HUDEP-2 (cell line): Measurements from ENCODE around the gene STAMBP.
"Not testable (repeated sequence)": the region's sequence is repeated elsewhere in the genome, so short reads cannot be mapped to it uniquely, and the experiment has no call there.

Source experiments
- DNase-seq, 76 experiments: peaks; one replicate each; lab custom pipeline; 2025; ENCODE audit not compliant: unreplicated experiment in 76 of 76; lab: John Stamatoyannopoulos, UW

The STAMBP gene

DNA sequence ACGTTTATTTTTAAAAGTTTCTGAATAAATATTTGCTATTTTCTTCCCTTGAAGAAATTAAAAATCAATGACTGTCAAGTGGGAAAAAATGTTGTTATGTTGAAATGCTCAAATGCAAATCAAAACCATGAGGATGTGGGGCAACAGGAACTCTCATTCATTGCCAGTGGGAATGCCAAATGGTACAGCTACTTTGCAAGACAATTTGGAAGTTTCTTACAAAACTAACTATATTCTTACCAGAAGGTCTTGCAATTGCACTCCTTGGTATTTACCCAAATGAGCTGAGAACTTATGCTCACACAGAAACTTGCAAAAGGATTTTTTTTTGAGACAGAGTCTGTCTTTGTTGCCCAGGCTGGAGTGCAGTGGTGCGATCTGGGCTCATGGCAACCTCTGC is 56.6 kb downstream of the STAMBP start:
- no peak for DNase-seq

- DNase-seq, result no peak
Observed at GRCh38 chr2:73886357-73886756, 57.6 kb downstream of the STAMBP start.

- not testable (repeated sequence) for DNase-seq
Observed at GRCh38 chr2:73887596-73888353, 59.0 kb downstream of the STAMBP start.

DNA sequence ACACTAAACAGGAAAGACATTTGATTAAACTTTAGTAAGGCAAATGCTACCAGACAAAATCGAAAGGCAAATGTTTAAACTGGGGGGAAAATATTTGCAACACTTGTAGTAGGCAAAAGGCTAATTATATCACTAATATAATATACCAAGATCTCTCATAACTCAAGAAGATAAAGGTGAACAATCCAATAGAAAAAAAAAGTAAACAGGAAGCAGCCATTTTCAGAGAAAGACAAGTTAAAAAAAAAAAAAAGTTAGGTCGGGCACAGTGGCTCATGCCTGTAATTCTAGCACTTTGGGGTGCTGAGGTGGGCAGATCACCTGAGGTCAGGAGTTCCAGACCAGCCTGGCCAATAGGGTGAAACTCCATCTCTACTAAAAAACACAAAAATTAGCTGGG is 59.6 kb downstream of the STAMBP start:
- no peak for DNase-seq

DNA sequence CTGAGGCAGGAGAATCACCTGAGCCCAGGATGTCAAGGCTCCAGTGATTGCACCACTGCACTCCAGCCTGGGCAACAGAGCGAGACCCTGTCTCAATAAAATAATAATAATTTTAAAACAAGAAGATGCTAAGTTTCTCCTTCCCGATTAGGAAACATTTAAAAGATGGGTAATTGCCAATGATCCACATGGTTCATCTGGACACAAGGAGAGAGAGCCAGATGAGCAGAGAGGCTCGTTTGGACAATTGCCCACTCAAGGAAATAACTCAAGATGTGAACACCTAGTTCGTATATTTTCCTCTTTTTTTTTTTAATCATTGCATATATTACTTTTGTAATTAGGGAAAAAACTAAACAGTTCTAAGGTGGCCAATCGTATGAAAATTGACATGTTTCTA is 60.4 kb downstream of the STAMBP start:
- DNase-seq, result no peak

DNA sequence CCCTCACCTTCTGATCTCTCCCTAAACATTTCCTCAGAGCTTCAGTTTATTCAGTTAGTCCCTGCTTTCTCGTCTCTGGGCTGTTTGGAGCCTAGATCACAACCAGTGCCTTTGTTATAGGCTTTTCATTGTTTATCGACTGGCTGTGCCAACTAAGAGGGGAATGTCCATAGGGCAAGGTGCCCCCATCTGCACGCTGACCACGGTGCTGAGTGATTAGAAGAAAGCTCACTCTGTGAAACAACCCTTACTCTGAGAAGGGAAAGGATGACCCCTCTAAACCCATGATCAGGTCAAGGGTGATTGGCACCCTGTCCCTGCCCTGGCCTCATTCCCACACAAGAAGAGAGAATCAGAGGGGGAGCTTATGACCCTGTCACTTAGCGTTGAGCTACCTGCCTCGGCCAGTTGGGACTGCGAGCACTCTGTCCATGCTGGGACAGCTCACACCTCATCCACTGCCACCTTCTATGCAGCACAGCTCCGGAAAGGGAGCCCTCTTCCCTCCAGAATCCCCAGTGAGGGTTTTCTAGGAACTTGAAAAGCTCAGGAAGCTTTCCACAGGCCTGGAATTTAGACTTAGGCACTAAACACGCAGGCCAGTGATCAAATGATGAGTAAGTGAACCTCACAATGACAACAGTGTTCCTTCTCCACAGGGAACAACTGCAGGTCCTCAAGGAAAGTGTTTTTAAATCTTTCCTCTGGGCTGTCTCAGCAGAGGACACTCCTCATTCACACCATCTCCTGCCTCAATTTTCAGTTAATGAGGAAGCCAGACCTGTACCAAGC is 61.7 kb downstream of the STAMBP start:
- DNase-seq, result no peak

DNA sequence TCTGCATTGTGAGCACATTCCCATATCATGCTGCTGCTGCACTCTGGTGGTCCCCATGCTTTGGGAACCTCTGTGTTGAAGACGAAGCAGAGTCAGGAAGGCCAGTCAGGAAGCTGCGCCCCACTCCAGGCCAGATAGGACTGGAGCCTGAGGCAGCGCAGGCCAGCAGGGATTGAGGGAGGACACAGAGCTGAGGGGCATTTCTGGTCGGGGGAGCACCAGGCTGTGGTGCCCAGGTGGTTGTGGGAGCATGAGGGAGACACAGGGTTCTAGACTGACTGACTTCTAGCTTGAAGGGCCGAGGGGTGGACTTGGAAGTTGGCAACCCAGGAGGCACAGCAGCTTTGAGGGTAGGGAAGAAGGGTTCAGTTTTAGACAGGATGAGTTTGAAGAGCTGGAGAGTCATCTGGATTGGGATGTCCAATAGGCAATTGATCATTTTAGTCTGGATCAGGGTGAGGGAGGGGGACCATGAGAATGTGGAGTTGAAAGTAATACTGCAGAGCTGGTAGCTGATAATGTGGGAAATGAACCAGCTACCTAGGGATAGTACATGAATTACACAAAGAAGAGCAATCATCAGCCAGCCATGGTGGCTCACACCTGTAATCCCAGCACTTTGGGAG is 62.6 kb downstream of the STAMBP start:
- no peak for DNase-seq

DNA sequence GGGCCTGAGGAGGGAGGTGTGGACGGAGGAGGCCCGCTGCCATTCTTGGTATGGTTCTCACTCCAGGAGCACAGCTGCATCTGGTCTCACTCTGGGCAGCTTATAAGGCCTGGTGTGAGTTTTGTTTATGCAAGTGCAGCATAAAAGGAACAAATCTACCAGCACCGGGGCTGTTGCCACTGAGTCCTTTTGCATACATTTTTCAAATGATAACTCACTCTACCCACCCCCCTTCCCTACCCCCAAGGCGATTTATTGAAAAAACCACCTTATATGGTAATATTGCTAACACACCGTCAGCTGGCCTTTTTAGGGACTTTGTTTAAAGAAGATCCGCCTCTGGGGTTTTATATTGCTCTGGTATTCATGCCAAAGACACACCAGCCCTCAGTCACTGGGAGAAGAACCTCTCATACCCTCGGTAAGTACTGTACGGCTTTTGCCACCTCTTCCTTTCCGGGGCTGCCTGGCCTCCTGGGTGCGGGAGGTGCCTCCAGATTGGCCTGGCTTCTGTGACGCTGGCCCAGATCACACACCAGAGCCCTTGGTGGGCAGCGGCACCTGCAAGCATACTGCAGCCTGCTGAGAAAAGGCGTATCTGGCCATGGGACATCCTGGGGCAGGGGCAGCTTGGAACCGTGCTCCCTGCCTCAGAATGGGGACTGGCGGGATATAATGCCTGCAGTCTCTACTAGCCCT is 64.0 kb downstream of the STAMBP start, which contains the start of gene ACTG2:
TSS of gene ACTG2 (plus strand) at position 378 of the 699 bp plus-strand sequence. CDS start 8,304 bp downstream, outside the sequence.
- DNase-seq, result no peak

- DNase-seq, result no peak
Observed at GRCh38 chr2:73893764-73894474, 65.2 kb downstream of the STAMBP start.

DNA sequence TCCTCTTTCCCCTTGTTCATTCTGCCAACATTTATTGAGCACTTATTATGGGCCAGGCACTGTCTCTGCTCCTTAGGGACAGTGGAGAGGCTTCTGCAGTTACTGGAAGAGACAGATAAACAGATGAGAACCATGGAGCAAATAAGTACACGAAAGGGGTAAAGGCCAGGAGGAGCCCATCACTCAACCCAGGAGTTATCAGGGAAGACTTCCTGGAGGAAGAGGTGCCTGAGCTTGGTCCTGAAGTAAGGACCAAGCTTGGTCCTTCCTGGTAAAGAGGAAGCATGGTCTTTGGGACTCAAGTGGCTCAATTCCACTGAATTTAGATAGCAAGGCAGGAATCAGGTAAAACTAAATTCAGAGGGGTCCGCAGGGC is 65.7 kb downstream of the STAMBP start:
- no peak for DNase-seq

DNA sequence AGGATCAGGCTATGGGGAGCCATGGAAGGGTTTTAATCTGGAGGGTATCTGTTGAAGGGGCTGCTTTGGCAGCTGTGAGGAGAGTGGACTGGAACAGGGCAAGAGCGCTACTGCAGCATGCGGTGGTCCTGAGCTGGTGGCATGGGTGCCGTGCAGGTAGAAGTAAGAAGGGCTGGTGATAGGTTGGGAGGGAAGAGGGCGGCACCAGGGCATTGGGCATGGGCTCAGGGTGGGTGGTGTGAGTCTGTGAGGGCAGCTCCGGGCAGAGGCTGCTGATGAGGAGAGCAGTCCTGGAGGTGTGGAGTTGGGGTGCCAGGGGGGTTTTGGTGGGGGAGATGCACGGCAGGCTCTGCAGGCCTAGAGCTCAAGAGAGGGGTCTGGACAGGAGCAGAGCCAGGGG is 66.1 kb downstream of the STAMBP start:
- DNase-seq, result no peak

- DNase-seq, result no peak
Observed at GRCh38 chr2:73895473-73895872, 66.7 kb downstream of the STAMBP start.

DNA sequence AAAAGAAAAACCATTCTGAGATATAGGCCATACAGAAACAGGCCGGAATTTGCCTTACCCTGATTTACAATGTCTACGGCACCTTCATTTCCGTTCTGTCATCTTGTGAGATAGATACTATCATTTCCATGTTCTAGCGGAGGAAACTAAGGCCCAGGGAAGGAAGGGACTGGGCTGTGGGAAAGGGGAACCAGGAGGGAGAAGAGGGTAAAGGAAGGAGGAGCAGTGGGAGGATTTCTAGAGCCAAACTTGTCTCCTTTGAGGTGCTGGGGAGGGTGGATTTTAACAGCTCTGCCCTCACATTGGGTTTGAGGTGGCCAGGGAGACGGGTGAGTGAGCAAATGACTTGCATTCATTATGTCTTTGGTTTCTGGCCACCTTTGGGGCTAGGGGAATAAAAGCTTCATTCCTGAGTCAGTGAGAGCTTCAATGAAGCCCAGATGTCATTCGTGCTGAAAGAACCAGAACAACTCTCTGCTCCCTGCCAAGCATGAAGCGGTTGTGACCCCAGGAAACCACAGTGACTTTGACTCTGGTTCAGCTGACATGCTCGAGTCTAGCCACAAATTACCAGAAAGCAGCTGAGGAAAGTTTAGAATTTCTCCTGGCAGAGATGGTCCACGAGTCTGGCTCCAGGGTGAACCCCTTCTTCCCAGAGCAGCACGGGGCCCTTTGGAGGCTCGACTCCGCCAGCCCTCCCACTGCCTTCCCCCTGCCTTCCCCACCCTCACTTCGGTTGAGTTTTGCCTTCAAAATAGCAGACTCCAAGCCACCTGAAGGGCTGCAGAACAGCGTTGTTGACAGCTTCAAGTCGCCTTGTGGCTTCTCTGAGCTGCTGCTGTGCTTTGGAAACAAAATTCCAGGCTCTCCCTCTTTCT is 67.8 kb downstream of the STAMBP start:
- no peak for DNase-seq

GRCh38 chr2:73897240-73897583 is 68.5 kb downstream of the STAMBP start:
- no peak for DNase-seq

DNA sequence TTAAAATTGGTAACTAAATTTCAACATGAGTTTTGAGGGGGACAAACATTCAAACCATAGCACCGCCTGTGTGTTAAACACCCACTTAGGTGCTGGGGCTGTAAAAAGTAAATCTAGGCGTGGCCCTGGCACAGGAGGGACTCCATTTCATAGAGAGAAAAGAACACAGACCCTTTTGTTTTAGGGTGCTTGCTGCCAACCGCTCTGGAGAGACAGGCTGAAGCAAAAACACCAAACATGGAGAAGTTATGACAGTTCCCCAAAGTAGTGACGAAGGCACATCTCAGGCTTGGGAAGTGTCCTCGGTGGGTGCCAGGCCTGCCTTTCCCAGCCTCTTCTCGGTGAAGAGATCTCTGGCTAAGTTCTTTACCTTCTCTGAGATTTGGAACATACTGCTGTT is 69.2 kb downstream of the STAMBP start:
- no peak for DNase-seq

- no peak for DNase-seq
Observed at GRCh38 chr2:73899801-73900336, 71.1 kb downstream of the STAMBP start.

- no peak for DNase-seq
Observed at GRCh38 chr2:73901143-73901542, 72.4 kb downstream of the STAMBP start.

DNA sequence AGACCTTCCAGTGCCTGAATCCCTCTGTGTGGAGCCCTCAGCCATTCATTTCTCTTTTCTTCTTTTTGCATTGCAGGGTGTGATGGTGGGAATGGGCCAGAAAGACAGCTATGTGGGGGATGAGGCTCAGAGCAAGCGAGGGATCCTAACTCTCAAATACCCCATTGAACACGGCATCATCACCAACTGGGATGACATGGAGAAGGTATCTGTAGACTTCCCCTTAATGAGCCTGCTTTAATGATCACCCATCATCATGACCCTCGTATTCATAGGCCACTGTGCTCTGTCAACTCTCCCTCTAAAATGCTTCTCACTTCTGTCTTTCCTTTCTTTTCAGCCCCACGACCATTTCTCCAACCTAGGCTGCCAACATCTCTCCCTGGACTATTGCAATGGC is 73.5 kb downstream of the STAMBP start:
- DNase-seq, result no peak

DNA sequence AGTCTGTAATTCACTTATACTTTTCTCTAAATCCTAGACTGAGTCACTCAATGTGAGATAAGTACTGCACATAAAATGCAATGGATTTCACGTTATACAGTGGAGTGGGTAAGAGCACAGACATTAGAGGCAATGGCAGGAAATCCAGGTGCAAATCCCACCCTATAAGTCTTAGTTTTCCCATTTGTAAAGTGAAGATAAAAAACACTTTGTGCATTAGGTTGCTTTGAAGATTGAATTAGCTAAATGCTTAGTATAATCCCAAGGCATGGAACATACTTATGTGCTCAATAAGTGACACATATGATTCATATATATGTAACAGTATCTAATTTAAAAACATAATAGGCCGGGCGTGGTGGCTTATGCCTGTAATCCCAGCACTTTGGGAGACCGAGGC is 74.6 kb downstream of the STAMBP start:
- DNase-seq, result no peak
